ENCODE data around the gene KCTD1.

DNA sequence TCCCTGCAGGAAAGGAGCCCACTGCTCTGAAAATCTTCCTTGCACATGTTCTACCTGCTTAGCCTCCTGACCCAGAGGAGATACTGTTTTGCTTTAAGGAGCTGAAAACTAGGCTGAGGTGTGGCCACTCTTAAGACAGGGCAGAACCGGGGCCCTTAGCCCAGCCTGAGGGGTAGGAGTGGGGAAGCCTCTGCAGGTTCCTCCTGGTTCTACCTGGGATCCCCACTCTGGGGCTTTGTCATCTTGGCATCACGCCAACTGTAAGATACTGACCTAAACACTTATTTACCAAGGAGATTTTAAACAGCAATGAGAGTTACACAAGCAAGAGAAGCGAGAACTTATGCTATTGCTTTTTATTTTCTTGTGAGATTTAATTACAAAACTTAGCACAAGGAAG is 86.9 kb downstream of the KCTD1 start:
- TF ChIP-seq CTCF (IDR thresholded peaks at IDR 0.05) = no peak
- TF ChIP-seq ZFX (IDR thresholded peaks at IDR 0.05; ENCODE audit: borderline replicate concordance) = no peak
